ENCODE data around the gene GORASP2.

Gene GORASP2

DNA sequence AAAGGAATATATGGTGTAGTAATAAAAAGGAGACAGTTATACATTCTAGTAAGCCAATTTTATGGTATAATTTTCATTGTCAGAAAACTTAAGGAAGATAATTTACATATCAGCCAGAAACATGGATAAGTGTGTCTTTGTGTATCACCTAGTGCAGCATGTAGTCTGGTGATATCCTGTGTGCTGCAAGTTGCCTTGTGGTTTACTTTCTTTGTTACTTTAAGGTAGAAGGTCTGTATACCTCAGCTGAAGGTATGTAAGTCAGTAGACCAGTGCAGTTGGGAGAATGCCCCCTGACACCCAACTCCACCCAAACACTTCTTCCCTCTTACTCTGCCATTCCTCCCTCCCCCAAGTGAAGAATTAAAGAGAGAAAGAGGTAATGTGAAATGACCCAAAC, 11.0 kb downstream of the GORASP2 start:
- DNase-seq (ENCODE audit: extremely low read depth, low read depth), result no peak
- H3K4me3 ChIP-seq (replicated peaks; ENCODE audit: low read depth, low read length), result no peak overlapping the region

DNA sequence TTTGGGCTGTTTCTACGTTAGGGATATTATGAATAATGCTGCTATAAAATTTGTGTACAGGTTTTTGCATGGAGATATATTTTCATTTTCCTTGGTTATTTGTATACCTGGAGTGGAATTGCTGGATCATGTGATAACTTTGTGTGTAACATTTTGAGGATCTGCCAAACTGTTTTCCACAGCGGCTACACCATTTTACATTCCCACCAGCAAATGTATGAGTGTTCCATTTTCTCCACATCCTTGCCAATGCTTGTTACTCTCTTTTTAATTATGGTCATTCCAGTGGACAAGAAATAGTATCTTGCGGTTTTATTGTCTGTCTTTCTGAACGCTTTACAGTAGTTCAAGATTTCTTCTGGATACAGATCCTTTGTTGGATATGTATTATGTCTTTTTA, 13.6 kb downstream of the GORASP2 start:
- H3K4me3 ChIP-seq (replicated peaks; ENCODE audit: low read depth, low read length), result no peak overlapping the region
- TF ChIP-seq, protein P1, sequence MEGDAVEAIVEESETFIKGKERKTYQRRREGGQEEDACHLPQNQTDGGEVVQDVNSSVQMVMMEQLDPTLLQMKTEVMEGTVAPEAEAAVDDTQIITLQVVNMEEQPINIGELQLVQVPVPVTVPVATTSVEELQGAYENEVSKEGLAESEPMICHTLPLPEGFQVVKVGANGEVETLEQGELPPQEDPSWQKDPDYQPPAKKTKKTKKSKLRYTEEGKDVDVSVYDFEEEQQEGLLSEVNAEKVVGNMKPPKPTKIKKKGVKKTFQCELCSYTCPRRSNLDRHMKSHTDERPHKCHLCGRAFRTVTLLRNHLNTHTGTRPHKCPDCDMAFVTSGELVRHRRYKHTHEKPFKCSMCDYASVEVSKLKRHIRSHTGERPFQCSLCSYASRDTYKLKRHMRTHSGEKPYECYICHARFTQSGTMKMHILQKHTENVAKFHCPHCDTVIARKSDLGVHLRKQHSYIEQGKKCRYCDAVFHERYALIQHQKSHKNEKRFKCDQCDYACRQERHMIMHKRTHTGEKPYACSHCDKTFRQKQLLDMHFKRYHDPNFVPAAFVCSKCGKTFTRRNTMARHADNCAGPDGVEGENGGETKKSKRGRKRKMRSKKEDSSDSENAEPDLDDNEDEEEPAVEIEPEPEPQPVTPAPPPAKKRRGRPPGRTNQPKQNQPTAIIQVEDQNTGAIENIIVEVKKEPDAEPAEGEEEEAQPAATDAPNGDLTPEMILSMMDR (IDR thresholded peaks at IDR 0.05; ENCODE audit: low read depth, low read length, missing control alignments), result no peak
- no peak for DNase-seq (ENCODE audit: extremely low read depth, low read depth)

More for the DNA sequence above, 11.0 kb downstream of the GORASP2 start:
- TF ChIP-seq, protein P1 (IDR thresholded peaks at IDR 0.05; ENCODE audit: low read depth, low read length, missing control alignments), result no peak

DNA sequence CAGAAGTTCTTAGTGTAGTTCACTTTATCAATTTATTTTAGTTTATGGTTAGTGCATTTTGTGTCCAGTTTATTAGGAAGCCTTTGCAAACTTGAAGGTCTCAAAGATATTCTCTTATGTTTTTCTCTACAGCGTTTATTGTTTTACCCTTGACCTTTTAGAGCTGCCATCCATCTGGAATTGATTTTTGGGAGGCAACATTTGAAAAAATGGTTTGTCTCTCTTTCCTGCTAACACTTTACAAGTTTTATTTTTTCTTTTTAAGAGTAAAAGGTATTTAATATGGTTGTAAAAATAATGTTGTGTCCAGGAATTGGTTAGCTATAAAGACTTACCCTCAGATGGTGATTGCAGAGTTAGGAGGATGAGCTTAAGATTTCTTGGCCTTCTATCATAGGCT, 14.0 kb downstream of the GORASP2 start:
- TF ChIP-seq, protein P1 (IDR thresholded peaks at IDR 0.05; ENCODE audit: low read depth, low read length, missing control alignments), result no peak
- H3K4me3 ChIP-seq (replicated peaks; ENCODE audit: low read depth, low read length), result no peak overlapping the region

DNA sequence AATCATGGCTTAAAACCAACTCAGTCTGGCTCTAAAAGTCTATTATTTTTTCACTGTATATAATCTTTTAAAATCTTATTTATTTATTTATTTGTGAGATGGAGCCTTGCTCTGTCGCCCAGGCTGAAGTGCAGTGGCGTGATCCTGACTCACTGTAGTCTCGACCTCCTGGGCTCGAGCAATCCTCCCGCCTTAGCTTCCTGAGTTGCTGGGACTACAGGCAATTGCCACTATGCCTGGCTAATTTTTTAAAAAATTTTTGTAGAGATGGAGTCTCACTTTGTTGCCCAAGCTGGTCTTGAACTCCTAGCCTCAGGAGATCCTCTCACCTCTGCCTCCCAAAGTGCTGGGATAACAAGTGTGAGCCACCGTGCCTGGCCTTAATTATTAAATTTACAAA, 14.5 kb downstream of the GORASP2 start:
- no peak for DNase-seq (ENCODE audit: extremely low read depth, low read depth)
- TF ChIP-seq, protein P1 (IDR thresholded peaks at IDR 0.05; ENCODE audit: low read depth, low read length, missing control alignments), result no peak

More for the DNA sequence above, 14.0 kb downstream of the GORASP2 start:
- no peak for DNase-seq (ENCODE audit: extremely low read depth, low read depth)

DNA sequence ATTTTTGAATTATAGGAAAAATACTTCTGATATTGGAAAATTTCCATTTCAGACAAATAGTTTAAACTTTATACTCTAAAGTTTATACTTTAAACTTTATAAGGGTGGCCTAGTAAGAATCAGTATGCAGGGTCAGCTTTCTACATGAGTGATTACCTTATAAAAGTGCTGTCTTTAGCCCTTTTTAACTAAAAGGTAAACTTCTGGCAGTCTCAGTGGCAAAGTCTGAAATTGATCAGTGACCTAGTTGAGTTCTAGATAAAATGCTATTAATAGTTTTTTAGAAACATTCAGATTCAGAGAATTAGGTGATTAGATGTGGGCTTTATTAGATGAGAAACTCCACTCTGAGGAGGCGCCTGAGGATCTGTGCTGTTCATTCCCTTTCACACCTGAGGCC, 15.5 kb downstream of the GORASP2 start:
- TF ChIP-seq, protein P1 (IDR thresholded peaks at IDR 0.05; ENCODE audit: low read depth, low read length, missing control alignments), result no peak
- no peak for DNase-seq (ENCODE audit: extremely low read depth, low read depth)
- no peak overlapping the region for H3K4me3 ChIP-seq (replicated peaks; ENCODE audit: low read depth, low read length)

More for the DNA sequence above, 14.5 kb downstream of the GORASP2 start:
- H3K4me3 ChIP-seq (replicated peaks; ENCODE audit: low read depth, low read length), result no peak overlapping the region

DNA sequence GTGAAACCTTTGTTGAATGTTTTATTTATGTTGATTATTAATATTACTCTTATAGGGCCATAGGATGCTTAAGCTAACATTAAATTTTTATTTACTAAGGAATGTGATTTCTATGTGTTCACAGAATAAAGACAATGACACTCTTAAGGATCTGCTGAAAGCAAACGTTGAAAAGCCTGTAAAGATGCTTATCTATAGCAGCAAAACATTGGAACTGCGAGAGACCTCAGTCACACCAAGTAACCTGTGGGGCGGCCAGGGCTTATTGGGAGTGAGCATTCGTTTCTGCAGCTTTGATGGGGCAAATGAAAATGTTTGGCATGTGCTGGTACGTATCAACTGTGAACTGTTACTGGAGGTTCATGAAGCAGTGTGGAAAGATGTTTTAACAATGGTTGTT, 20.4 kb downstream of the GORASP2 start:
- no peak overlapping the region for H3K4me3 ChIP-seq (replicated peaks; ENCODE audit: low read depth, low read length)
- TF ChIP-seq, protein P1 (IDR thresholded peaks at IDR 0.05; ENCODE audit: low read depth, low read length, missing control alignments), result no peak
- DNase-seq (ENCODE audit: extremely low read depth, low read depth), result no peak

DNA sequence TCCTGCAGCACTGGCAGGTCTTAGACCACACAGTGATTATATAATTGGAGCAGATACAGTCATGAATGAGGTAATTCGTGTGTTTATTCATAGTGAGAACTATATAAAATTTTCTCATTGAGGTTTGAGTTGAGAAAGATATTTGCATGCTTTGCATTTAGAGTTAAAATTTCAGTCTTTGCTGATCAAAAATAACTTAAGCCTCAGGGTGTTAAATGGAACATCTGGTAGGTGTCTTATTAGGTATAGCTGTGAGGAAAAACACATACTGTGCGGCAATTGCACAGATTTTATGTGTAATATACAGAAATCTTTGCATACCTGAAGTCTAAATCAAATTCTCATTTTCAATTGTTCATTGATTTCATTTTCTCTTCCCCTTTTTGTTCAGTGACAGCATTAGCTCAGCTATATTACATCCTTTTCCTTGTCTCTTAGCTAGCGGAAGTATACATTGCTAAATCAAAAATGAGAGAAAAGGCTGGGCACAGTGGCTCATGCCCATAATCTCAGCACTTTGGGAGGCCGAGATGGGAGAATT, 21.2 kb downstream of the GORASP2 start:
- TF ChIP-seq, protein P1 (IDR thresholded peaks at IDR 0.05; ENCODE audit: low read depth, low read length, missing control alignments), result no peak
- no peak overlapping the region for H3K4me3 ChIP-seq (replicated peaks; ENCODE audit: low read depth, low read length)
- DNase-seq (ENCODE audit: extremely low read depth, low read depth), result no peak

Measured in HFF-Myc (cell line).